ENCODE results near the gene BCHE.

BCHE gene

DNA sequence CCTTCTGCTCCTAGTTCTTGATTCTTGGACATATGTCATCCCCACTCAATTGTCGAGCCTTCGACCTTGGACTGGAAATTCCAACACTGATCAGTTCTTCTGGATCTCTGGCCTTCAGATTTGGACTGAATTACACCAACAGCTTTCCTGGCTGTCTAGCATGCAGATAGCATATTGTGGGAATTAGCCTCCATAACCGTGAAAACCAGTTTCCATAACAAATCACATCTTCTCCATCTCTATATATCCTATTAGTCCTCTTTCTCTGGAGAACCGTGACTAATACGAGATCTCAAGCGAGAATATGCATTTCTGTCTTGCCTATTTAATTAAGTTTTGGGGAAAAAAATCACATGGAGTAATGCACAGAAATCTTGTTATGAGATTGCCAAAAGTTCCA is 8.8 kb upstream of the BCHE start:
- H3K4me2 ChIP-seq (ENCODE audit: low read length), result no peak overlapping the region
- no peaks in the 10 kb centered on the region for H3K9me3 ChIP-seq (ENCODE audit: control insufficient read depth, insufficient read depth, low read length)
- no peaks in the 10 kb centered on the region for H3K9me2 ChIP-seq (replicated peaks; ENCODE audit: control insufficient read depth, low read length)
- H3K27me3 ChIP-seq (ENCODE audit: control insufficient read depth, low read length), result no peaks in the 10 kb centered on the region
- no peaks in the 10 kb centered on the region for H4K20me1 ChIP-seq (ENCODE audit: control insufficient read depth, insufficient read depth, low read depth, low read length)
- no peaks in the 10 kb centered on the region for H3K36me3 ChIP-seq (ENCODE audit: control insufficient read depth, low read length)
- no peaks in the 10 kb centered on the region for H3F3A ChIP-seq (ENCODE audit: control insufficient read depth, insufficient read depth)
- no peaks in the 10 kb centered on the region for H3K79me2 ChIP-seq (ENCODE audit: control insufficient read depth, low read length)
- H3K4me3 ChIP-seq (ENCODE audit: low read length), result no peak overlapping the region
- TF ChIP-seq EZH2phosphoT487 (IDR thresholded peaks at IDR 0.05; ENCODE audit: borderline replicate concordance, low read length), result no peak
- TF ChIP-seq CTCF (IDR thresholded peaks at IDR 0.05; ENCODE audit: low read depth, low read length, poor library complexity, severe bottlenecking), result no peak
- H3K4me1 ChIP-seq (ENCODE audit: control insufficient read depth, low read length), result no peaks in the 10 kb centered on the region
- no peak overlapping the region for H3K27ac ChIP-seq (ENCODE audit: low read depth, low read length)

- H3K9me3 ChIP-seq (ENCODE audit: control insufficient read depth, insufficient read depth, low read length), result no peaks in the 10 kb centered on the region
- H3K27ac ChIP-seq (ENCODE audit: low read depth, low read length), result no peak overlapping the region
- H3K27me3 ChIP-seq (ENCODE audit: control insufficient read depth, low read length), result no peaks in the 10 kb centered on the region
- H3K4me2 ChIP-seq (ENCODE audit: low read length), result no peak overlapping the region
- H3F3A ChIP-seq (ENCODE audit: control insufficient read depth, insufficient read depth), result no peaks in the 10 kb centered on the region
- no peaks in the 10 kb centered on the region for H3K9me2 ChIP-seq (replicated peaks; ENCODE audit: control insufficient read depth, low read length)
- H3K4me1 ChIP-seq (ENCODE audit: control insufficient read depth, low read length), result no peaks in the 10 kb centered on the region
- no peaks in the 10 kb centered on the region for H3K79me2 ChIP-seq (ENCODE audit: control insufficient read depth, low read length)
- H3K4me3 ChIP-seq (ENCODE audit: low read length), result no peak overlapping the region
- TF ChIP-seq CTCF (IDR thresholded peaks at IDR 0.05; ENCODE audit: low read depth, low read length, poor library complexity, severe bottlenecking), result no peak
- no peaks in the 10 kb centered on the region for H4K20me1 ChIP-seq (ENCODE audit: control insufficient read depth, insufficient read depth, low read depth, low read length)
- no peaks in the 10 kb centered on the region for H3K36me3 ChIP-seq (ENCODE audit: control insufficient read depth, low read length)
Measured at GRCh38 chr3:165839296-165840076, 2.3 kb upstream of the BCHE start.

DNA sequence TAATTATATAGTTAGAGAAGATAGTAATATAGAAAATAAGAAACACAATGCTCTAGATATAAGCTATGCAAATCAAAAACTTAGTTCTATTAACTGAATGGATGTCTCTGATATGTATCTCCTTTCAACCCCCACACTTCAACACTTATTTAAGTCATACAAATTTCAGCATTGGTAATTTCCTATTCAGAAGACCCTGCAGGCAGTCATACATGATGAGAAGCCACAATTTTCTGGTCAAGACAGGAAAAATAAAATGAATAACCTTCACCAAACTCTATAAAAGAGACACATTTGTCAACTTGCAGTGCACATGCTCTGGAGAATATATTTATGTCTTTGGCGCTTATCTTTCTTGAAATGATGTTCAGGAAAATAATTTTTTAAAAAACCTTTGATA is 578 bp upstream of the BCHE start:
- no peaks in the 10 kb centered on the region for H3K36me3 ChIP-seq (ENCODE audit: control insufficient read depth, low read length)
- H4K20me1 ChIP-seq (ENCODE audit: control insufficient read depth, insufficient read depth, low read depth, low read length), result no peaks in the 10 kb centered on the region
- TF ChIP-seq EZH2phosphoT487 (IDR thresholded peaks at IDR 0.05; ENCODE audit: borderline replicate concordance, low read length) (no peak), CTCF (IDR thresholded peaks at IDR 0.05; ENCODE audit: low read depth, low read length, poor library complexity, severe bottlenecking) (no peak)
- no peaks in the 10 kb centered on the region for H3F3A ChIP-seq (ENCODE audit: control insufficient read depth, insufficient read depth)
- H3K4me2 ChIP-seq (ENCODE audit: low read length), result no peak overlapping the region
- no peaks in the 10 kb centered on the region for H3K4me1 ChIP-seq (ENCODE audit: control insufficient read depth, low read length)
- no peaks in the 10 kb centered on the region for H3K79me2 ChIP-seq (ENCODE audit: control insufficient read depth, low read length)
- H3K27me3 ChIP-seq (ENCODE audit: control insufficient read depth, low read length), result no peaks in the 10 kb centered on the region
- no peak overlapping the region for H3K4me3 ChIP-seq (ENCODE audit: low read length)
- H3K9me2 ChIP-seq (replicated peaks; ENCODE audit: control insufficient read depth, low read length), result no peaks in the 10 kb centered on the region
- no peak overlapping the region for H3K27ac ChIP-seq (ENCODE audit: low read depth, low read length)
- no peaks in the 10 kb centered on the region for H3K9me3 ChIP-seq (ENCODE audit: control insufficient read depth, insufficient read depth, low read length)

All from DOHH2 (cell line).